Fibroblast of mammary gland (primary cell): ENCODE measurements around the gene ABCG8.

Experiments
- DNase-seq: peaks from one replicate; pipeline ENCODE4 v3.0.0-alpha.2; 2010; ENCODE audit warnings: low read depth
- H3K4me3 ChIP-seq: 2 replicates; pipeline ENCODE4 v1.5.1; 2011; ENCODE audit warnings: low read depth, mild to moderate bottlenecking, low read length, moderate library complexity; ENCODE audit not compliant: control insufficient read depth
- TF ChIP-seq, protein P1 (sequence below): conservative IDR thresholded peaks from 2 replicates; pipeline ENCODE4 v1.5.1; 2011; ENCODE audit warnings: low read depth, low read length, inconsistent platforms; ENCODE audit not compliant: control insufficient read depth, insufficient read depth

ABCG8 gene

GRCh38 chr2:43824512-43824911 is 14.3 kb upstream of the ABCG8 start:
- no peak for DNase-seq
- TF ChIP-seq, protein P1, sequence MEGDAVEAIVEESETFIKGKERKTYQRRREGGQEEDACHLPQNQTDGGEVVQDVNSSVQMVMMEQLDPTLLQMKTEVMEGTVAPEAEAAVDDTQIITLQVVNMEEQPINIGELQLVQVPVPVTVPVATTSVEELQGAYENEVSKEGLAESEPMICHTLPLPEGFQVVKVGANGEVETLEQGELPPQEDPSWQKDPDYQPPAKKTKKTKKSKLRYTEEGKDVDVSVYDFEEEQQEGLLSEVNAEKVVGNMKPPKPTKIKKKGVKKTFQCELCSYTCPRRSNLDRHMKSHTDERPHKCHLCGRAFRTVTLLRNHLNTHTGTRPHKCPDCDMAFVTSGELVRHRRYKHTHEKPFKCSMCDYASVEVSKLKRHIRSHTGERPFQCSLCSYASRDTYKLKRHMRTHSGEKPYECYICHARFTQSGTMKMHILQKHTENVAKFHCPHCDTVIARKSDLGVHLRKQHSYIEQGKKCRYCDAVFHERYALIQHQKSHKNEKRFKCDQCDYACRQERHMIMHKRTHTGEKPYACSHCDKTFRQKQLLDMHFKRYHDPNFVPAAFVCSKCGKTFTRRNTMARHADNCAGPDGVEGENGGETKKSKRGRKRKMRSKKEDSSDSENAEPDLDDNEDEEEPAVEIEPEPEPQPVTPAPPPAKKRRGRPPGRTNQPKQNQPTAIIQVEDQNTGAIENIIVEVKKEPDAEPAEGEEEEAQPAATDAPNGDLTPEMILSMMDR: no peak
- no peak overlapping the region for H3K4me3 ChIP-seq

DNA sequence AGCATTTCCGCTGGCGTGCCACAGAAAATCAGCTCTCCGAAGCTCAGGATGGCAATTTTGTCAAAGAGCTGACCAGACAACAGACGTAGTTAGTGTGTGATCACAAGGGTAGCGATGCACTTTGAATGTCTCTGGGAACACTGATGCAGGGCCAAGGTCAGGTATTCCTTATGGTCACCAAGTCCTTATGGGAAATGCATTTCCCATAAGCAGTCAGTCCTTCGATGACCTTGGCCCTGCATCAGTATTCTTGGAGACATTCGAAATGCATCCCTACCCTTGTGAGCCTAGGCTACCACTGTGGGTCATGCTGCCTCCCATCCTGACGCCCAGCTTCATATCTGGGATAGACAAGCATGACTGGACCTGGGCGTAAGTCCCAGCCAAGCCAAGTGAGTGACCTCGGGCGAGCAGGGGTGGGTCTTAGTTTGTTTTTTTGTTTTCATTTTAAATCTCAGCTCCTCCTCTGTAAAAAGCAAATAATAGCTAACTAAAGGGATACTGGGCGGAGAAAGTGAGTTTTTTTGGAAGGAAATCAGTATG is 13.7 kb upstream of the ABCG8 start:
- no peak overlapping the region for H3K4me3 ChIP-seq
- TF ChIP-seq, protein P1: no peak
- DNase-seq: no peak

DNA sequence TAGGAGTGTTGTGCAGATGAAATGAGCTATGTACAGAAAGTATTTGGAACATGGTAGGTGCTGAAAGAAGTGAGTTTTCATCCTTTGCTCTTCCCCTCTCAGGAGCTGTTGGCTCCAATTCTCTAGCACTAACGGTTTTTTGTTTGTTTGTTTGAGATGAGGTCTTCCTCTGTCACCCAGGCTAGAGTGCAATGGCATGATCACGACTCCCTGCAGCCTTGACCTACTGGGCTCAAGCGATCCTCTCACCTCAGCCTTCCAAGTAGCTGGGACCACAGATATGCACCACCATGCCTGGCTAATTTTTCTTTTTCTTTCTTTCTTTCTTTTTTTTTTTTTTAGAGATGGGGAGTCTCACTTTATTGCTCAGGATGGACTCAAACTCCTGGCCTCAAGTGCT is 12.9 kb upstream of the ABCG8 start:
- no peak for DNase-seq
- TF ChIP-seq, protein P1: no peak
- H3K4me3 ChIP-seq: no peak overlapping the region

DNA sequence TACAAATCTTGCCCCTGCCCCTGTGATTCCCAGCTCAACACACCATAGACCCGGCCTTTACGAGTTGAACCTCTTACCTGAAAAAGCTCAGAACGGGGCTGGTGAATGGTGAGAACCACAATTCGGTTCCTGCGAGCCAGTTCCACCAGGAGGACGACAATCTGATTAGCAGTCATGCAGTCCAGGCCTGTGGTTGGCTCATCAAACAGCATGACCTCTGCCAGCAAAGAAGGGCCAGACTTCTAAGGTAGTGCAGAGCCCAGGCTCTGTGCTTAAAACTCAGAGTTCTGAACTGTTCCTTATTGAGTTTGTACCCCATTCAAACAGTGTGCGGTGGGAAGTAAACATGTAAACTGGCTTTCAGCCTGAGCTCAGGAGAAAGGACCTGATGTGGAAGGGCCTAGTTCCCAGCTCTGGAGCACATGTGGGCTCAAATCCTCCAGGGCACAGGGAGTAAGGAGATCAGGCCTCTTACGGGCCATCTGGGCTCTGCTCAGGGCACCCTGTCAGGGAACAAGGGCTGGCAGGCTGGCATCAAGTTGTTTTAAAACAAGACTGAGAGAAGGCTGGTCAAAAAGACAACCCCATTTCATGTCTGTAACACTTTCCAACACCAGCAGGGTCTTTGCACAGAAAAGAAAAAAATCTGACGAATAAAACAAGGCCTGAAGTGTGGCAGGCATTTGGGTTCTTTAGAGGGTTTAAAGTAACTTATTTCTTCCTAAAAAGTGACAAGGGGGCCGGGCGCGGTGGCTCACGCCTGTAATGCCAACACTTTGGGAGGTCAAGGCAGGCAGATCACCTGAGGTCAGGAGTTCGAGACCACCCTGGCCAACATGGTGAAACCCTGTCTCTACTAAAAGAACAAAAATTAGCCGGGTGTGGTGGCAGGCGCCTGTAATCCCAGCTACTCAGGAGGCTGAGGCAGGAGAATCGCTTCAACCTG is 12.2 kb upstream of the ABCG8 start:
- DNase-seq: no peak
- TF ChIP-seq, protein P1: no peak
- H3K4me3 ChIP-seq: no peak overlapping the region

DNA sequence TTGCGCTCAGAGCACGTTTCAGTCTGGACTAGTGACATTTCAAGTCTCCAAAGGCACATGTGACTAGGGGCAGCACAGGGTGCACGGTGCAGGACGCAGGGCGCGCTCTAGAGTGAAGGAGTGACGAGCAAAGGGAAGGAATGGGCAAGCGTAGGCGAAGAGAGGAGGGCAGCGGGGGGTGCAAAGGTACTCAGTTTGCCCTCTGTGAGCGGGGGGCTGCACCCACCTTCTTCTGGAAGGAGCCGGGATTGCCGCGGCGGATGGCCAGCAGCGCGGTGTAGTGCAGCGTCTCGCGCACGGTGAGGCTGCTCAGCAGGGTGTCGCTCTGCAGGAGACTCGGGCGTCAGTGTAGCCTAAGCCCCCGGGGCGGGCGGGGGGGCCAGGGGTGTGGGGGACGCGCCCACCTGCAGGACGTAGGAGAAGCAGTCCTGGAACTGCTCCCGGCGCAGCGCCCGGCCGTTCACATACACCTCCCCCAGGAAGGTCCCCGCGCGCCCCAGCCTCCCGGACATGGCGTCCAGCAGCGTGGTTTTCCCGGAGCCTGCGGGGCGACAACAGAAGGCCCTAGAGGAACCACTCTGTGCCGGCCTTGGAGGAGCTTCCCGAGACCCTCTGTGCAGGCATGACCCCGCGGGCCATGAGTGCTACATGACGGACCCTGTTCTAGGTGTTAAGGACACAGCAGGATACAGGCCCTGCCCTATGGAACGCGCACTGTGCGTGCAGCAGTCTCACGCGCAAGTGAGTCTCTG is 7.1 kb upstream of the ABCG8 start:
- no peak for DNase-seq
- TF ChIP-seq, protein P1: no peak
- H3K4me3 ChIP-seq: no peak overlapping the region

- TF ChIP-seq, protein P1: no peak
- peak; percentile 29 for DNase-seq
- no peak overlapping the region for H3K4me3 ChIP-seq
Measured at GRCh38 chr2:43832457-43832856, 6.3 kb upstream of the ABCG8 start.
